ENCODE data around the gene PBRM1.
"Not testable (repeated sequence)": the region's sequence is repeated elsewhere in the genome, so short reads cannot be mapped to it uniquely, and the experiment has no call there.

Gene PBRM1

DNA sequence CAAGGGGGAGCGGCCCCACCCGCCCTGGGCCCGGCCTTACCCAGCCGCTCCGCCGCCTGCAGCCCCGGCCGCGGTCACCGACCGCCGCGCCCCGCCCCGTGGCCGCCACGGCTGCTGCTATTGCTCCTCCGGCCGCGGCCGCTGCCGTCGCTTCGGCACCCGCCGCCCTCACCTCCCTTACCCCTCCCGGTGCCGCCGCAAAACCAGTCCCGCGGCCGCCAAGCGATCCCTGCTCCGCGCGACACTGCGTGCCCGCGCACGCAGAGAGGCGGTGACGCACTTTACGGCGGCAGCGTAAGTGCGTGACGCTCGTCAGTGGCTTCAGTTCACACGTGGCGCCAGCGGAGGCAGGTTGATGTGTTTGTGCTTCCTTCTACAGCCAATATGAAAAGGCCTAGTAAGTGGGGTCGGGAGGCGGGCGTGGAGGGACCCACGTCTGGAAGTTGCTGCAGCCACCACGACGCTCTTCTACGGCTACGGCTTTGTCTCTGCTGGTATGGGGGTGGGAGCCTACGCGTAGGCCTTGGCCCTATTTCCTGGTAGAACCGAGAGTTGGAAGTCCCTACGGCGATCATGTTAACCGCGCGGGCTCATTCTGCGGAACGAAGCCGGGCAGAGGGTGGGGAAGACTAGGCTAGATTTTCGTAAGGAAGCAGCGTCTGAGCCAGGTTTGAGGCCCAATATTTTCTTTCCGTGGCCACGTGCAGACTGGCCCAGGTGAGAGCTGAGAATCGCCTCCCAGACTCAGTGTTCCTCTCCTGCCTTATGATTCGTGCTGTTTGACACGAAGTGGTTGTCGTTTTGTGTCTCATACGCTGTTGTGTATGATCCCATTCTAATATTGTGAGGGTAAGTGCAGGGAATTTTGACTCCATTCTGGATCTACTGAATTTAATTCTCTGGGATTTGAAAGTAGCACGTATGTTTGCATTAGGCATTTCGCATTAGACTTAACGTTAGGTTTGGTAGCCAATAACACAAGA lies at the start of gene PBRM1, which contains the start of gene GNL3:
PBRM1 (minus strand) TSS at position 205 of the 983 bp plus-strand sequence.
GNL3 (plus strand) TSS at position 324 of the 983 bp plus-strand sequence; CDS start at position 385, 61 bp downstream.
- peak within 1 kb of the TSS; percentile 97 for H3K27ac ChIP-seq
- TF ChIP-seq, protein P1, sequence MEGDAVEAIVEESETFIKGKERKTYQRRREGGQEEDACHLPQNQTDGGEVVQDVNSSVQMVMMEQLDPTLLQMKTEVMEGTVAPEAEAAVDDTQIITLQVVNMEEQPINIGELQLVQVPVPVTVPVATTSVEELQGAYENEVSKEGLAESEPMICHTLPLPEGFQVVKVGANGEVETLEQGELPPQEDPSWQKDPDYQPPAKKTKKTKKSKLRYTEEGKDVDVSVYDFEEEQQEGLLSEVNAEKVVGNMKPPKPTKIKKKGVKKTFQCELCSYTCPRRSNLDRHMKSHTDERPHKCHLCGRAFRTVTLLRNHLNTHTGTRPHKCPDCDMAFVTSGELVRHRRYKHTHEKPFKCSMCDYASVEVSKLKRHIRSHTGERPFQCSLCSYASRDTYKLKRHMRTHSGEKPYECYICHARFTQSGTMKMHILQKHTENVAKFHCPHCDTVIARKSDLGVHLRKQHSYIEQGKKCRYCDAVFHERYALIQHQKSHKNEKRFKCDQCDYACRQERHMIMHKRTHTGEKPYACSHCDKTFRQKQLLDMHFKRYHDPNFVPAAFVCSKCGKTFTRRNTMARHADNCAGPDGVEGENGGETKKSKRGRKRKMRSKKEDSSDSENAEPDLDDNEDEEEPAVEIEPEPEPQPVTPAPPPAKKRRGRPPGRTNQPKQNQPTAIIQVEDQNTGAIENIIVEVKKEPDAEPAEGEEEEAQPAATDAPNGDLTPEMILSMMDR (conservative IDR thresholded peaks at IDR 0.05): no peak

DNA sequence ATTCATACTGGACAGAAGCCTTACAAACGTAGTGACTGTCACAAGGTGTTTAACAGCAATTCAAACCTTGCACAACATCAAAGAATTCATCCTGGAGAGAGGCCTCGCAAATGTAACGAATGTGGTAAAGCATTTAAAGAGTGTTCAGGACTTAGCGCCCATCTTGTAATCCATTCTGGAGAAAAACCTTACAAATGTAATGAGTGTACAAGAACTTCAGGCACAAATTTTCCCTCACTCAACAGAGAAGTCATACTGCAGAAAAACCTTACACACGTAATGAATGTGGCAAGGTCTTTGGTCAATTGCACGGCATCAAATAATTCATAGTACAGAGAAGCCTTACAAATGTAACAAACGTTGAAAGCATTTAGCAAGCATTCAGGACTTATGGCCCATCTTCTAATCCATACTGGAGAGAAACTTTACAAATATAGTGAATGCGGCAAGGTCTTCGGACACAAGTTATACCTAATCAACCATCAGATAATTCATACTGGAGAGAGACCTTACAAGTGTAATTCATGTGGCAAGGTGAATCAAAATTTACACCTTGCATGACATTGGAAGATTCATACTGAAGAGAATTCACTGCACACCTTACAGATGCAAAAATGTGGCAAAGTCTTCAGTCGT lies 47.7 kb upstream of the PBRM1 start:
- no peak overlapping the region for H3K27ac ChIP-seq
- TF ChIP-seq, protein P1 (conservative IDR thresholded peaks at IDR 0.05): no peak

DNA sequence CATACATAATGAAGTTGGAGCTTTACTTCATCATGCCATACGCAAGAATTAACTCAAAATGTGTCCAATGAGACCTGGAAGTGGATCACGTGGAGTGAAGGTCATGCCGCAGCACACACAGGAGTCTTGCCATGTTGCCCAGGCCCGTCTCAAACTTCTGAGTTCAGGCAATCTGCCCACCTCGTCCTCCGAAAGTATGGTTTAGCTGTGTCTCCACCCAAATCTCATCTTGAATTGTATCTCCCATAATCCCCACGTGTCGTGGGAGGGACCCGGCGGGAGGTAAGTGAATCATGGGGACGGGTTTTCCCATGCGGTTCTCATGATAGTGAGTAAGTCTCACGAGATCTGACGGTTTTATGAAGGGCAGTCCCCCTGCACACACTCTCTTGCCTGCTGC lies 45.9 kb upstream of the PBRM1 start:
- no peak overlapping the region for H3K27ac ChIP-seq
- TF ChIP-seq, protein P1 (conservative IDR thresholded peaks at IDR 0.05): no peak

DNA sequence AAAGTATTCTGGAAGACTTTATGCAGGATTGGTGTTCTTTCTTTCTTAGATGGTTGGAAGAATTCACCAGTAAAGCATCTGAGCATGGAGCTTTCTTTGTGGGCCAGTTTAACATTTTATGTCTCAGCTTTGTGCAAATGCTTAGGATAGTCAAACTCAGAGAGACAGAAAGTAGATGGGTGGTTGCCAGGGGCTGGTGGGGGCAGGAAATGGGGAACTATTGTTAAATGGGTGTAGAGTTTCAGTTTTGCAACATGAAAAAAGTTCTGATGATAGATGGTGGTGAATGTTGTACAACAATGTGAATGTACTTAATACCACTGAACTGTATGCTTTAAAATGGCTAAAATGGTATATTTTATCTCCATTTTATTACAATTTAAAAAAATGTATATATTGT lies 45.0 kb upstream of the PBRM1 start:
- H3K27ac ChIP-seq: no peak overlapping the region
- TF ChIP-seq, protein P1 (conservative IDR thresholded peaks at IDR 0.05): no peak

DNA sequence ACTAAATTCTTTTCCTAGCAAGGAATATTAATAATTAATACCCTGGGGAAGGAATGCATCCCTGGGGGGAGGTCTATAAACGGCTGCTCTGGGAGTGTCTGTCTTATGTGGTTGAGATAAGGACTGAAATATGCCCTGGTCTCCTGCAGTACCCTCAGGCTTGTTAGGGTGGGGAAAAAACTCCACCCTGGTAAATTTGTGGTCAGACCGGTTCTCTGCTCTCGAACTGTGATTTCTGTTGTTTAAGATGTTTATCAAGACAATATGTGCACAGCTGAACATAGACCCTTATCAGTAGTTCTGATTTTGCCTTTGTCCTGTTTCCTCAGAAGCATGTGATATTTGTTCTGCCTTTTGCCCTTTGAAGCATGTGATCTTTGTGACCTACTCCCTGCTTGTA lies 43.0 kb upstream of the PBRM1 start:
- H3K27ac ChIP-seq: not testable (repeated sequence)

DNA sequence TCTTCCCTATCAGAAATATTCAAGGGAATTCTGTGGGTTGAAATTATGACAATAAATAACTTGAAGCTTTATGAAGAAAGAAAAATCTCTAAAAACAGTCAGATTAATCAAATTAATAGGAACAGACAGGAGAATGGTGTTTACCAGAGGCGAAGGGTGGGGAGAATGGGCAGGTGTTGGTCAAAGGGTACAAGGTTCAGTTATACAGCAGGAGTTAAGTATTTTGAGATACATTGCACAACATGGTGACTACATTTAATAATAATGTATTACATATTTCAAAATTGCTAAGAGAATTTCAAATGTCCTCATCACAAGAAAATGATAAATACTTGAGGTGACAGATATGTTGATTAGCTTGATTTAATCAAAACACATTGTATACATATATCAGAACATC lies 38.8 kb upstream of the PBRM1 start:
- no peak overlapping the region for H3K27ac ChIP-seq
- TF ChIP-seq, protein P1 (conservative IDR thresholded peaks at IDR 0.05): no peak

DNA sequence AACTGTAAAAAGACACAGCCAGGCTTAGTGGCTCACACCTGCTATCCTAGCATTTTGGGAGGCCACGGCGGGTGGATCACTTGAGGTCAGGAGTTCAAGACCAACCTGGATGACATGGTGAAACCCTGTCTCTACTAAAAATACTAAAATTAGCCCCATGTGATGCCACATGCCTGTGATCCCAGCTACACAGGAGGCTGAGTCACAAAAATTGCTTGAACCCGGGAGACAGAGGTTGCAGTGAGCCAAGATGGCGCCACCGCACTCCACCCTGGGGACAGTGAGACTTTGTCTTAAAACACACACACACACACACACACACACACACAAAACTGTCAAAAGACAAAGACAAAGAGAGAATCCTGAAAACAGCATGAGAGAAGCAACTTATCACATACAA lies 38.2 kb upstream of the PBRM1 start:
- no peak overlapping the region for H3K27ac ChIP-seq
- TF ChIP-seq, protein P1 (conservative IDR thresholded peaks at IDR 0.05): no peak
